Nephron (organoid): ENCODE measurements around the gene MORF4L1.

Source experiments
- H3K27ac Mint-ChIP-seq, 3 experiments: 2 replicates each; pipeline ENCODE4 v1.8.0; 2020; ENCODE audit warnings: mixed read lengths in 3 of 3, mild to moderate bottlenecking in 2 of 3, moderate library complexity in 1 of 3
- H3K27me3 Mint-ChIP-seq: 2 replicates; pipeline ENCODE4 v1.8.0; 2021; ENCODE audit warnings: low read depth, mild to moderate bottlenecking, moderate library complexity, mixed read lengths
- H3K36me3 Mint-ChIP-seq: 2 replicates; pipeline ENCODE4 v1.8.0; 2020; ENCODE audit warnings: low read depth, mixed read lengths
- H3K4me1 Mint-ChIP-seq: 2 replicates; pipeline ENCODE4 v1.8.0; 2020; ENCODE audit warnings: mixed read lengths
- H3K4me3 Mint-ChIP-seq, 3 experiments: 2 replicates each; pipeline ENCODE4 v1.8.0; 2020; ENCODE audit warnings: mild to moderate bottlenecking in 3 of 3, mixed read lengths in 3 of 3, moderate library complexity in 2 of 3
- H3K9me3 Mint-ChIP-seq: 2 replicates; pipeline ENCODE4 v1.8.0; 2020; ENCODE audit warnings: mixed read lengths
- TF ChIP-seq, protein P1 (sequence below), 3 experiments: fragments of 200-600 bp; sonication (generic); IDR thresholded peaks; one replicate each; pipeline ENCODE4 v1.5.0; 2021; ENCODE audit warnings: antibody characterized with exemption in 3 of 3; ENCODE audit not compliant: unreplicated experiment in 3 of 3

The MORF4L1 gene

DNA sequence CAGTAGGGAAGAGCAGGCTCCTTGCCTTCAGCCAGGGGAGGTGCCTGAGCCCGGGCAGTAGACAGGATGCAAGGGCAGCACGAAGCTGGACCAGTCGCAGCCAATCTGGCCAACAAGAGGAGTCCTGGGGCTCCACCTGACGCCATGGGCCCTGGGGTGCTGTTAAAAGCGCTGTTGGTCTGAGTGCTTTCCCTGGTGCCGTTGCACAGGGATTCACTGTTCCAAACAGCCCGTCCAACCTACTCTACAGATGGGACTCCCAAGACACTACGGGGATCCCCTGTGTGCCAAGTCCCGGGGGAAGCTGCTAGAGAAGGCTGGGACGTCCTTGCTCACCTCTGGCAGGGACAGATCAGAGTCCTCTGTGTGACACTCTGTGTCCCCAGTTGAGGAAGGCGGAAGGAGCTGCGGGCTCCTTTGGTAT lies 71.5 kb downstream of the MORF4L1 start:
- peak overlapping the region; percentile 79 to 82 (median 82) for H3K4me3 Mint-ChIP-seq
- no peaks in the 10 kb centered on the region for H3K9me3 Mint-ChIP-seq
- H3K4me1 Mint-ChIP-seq, result peaks cover 7% of the 10 kb centered on the region
- H3K36me3 Mint-ChIP-seq, result no peaks in the 10 kb centered on the region
- peaks cover 41% of the 10 kb centered on the region for H3K27me3 Mint-ChIP-seq
- H3K27ac Mint-ChIP-seq, result peak overlapping the region in 1 of 3 experiments; percentile 45
- TF ChIP-seq, protein P1, sequence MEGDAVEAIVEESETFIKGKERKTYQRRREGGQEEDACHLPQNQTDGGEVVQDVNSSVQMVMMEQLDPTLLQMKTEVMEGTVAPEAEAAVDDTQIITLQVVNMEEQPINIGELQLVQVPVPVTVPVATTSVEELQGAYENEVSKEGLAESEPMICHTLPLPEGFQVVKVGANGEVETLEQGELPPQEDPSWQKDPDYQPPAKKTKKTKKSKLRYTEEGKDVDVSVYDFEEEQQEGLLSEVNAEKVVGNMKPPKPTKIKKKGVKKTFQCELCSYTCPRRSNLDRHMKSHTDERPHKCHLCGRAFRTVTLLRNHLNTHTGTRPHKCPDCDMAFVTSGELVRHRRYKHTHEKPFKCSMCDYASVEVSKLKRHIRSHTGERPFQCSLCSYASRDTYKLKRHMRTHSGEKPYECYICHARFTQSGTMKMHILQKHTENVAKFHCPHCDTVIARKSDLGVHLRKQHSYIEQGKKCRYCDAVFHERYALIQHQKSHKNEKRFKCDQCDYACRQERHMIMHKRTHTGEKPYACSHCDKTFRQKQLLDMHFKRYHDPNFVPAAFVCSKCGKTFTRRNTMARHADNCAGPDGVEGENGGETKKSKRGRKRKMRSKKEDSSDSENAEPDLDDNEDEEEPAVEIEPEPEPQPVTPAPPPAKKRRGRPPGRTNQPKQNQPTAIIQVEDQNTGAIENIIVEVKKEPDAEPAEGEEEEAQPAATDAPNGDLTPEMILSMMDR (IDR thresholded peaks at IDR 0.05; ENCODE audit: unreplicated experiment in 3 of 3), result no peak

DNA sequence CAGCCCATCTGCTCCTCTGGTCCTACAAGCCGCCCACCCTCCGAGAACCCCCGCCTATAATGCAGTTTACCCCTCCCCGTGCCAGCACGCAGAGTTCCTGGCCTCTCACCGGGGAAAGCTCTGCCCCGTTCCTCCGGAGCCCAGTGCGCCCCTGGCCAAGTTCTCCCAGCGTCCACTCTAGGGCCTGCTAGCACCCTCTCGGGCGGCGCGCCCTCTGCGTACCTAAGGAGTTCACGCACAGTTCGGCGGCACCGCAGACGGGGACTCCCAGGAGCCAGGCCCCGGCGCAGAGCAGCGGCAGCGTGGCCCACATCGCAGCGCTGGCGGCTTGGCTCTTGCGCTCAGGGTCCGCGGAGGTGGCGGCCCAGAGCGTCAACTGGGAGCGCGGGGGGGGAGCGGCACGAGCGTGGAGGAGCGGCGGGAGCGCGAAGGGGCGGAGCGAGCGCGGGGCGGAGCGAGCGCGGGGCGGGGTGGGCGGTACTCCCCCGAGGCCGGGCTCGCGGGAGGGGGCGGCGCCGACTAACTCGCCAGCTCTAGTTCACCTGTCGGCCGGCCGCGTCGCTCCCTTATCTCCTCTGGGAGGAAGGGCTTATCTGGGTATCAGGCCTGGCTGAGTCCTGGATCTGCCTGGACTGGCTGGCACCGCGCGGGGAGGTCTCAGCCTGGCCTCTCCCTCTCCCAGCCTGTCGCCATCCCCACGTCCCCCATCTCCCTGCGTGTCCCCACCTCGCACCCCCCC lies 72.1 kb downstream of the MORF4L1 start, which contains the start of gene CTSH:
CTSH (minus strand) TSS at position 378 of the 739 bp plus-strand sequence; CDS start at position 313, 65 bp downstream.
- peak within 1 kb of the TSS; percentile 79 to 82 (median 82) for H3K4me3 Mint-ChIP-seq
- TF ChIP-seq, protein P1 (IDR thresholded peaks at IDR 0.05; ENCODE audit: unreplicated experiment in 3 of 3), result no peak
- H3K4me1 Mint-ChIP-seq, result peaks cover 10% of the 10 kb centered on the region
- peak within 1 kb of the TSS in 2 of 3 experiments; percentile 45 to 58 for H3K27ac Mint-ChIP-seq
- H3K36me3 Mint-ChIP-seq, result no peaks in the 10 kb centered on the region
- peaks cover 42% of the 10 kb centered on the region for H3K27me3 Mint-ChIP-seq
- H3K9me3 Mint-ChIP-seq, result no peaks in the 10 kb centered on the region

DNA sequence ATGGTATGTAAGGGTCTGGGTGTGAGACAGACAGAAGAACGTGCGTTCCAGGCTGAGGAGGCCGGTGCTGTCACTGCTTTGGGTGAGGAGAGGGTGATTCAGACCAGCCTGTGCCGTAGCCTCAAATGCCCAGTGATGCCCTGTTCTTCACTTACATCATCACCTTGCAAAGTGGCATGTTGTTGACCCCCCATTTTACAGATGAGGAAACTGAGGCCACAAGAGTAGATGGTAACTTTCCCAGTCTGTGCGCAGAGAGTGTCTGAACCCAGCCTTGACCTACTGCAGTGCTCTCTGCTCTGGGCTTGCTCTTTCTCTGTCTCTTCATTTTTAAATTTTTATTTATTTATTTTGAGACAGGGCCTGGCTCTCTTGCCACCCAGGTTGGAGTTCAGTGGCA lies 73.8 kb downstream of the MORF4L1 start:
- Mint-ChIP-seq H3K4me3 (peak overlapping the region; percentile 18 to 63 (median 57)), H3K36me3 (no peaks in the 10 kb centered on the region), H3K27me3 (peaks cover 53% of the 10 kb centered on the region), H3K4me1 (peaks cover 20% of the 10 kb centered on the region), H3K9me3 (no peaks in the 10 kb centered on the region), H3K27ac (no peak overlapping the region)
- TF ChIP-seq, protein P1 (IDR thresholded peaks at IDR 0.05; ENCODE audit: unreplicated experiment in 3 of 3), result no peak

DNA sequence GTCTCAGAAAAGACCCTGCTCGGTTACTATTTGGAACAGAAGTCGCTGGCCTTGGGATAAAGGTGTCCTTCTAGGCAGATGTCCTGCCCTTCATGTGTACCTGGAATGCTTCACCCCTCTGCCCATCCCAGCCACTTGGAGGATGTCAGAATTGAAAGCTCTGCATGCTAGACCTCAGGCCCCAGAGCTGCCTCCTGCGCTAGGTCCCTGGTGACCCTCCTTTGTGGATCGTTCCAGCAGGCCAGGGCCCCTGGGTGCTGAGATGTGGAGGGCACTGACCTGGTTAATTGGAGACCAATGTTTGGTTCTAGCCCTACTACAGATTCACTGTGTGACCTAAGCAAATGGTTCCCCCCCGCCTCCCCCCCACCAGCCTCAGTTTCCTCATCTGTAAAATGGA lies 74.8 kb downstream of the MORF4L1 start:
- Mint-ChIP-seq H3K4me1 (peaks cover 23% of the 10 kb centered on the region), H3K27me3 (peaks cover 57% of the 10 kb centered on the region), H3K27ac (peak overlapping the region in 1 of 3 experiments; percentile 43), H3K9me3 (no peaks in the 10 kb centered on the region), H3K4me3 (peak overlapping the region; percentile 12 to 58 (median 47)), H3K36me3 (no peaks in the 10 kb centered on the region)
- TF ChIP-seq, protein P1 (IDR thresholded peaks at IDR 0.05; ENCODE audit: unreplicated experiment in 3 of 3), result no peak
